ENCODE data around the gene CIDEB.

GRCh38 chr14:24272467-24272866, 35.3 kb downstream of the CIDEB start:
- TF ChIP-seq CTCF (IDR thresholded peaks at IDR 0.05) (no peak), POLR2A (IDR thresholded peaks at IDR 0.05) (no peak)

Data from thyroid gland (tissue), 4 donors.